Measurements from ENCODE around the gene PGA3.
"Not testable (repeated sequence)": the region's sequence is repeated elsewhere in the genome, so short reads cannot be mapped to it uniquely, and the experiment has no call there.

Gene PGA3

GRCh38 chr11:61174273-61174672 lies 29.0 kb upstream of the PGA3 start:
- no peak for DNase-seq (ENCODE audit: extremely low read depth, low read depth)
- TF ChIP-seq CTCF (IDR thresholded peaks at IDR 0.05; ENCODE audit: low read depth, low read length): no peak

GRCh38 chr11:61174949-61175348 lies 28.4 kb upstream of the PGA3 start:
- DNase-seq (ENCODE audit: extremely low read depth, low read depth): no peak
- no peak for TF ChIP-seq CTCF (IDR thresholded peaks at IDR 0.05; ENCODE audit: low read depth, low read length)

DNA sequence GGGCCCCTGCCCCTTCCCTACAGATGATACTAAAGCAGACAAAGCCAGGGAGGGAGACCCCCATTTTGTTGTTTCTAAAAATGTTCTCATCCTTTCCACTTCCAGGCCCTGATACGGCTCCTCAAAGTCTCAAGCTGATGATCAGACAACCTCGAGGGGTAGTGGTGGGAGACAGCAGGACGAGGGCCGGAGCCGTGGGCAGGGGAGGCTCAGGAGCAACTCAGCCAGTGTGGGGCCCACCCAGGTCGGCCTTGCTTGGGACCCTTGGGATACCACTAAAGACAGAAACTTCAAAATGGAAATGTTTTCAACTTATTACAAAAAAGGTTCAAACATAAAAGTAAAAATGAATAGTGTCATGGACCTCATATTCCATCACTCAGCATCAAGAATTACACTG lies 26.9 kb upstream of the PGA3 start:
- DNase-seq (ENCODE audit: extremely low read depth, low read depth): no peak
- no peak for TF ChIP-seq CTCF (IDR thresholded peaks at IDR 0.05; ENCODE audit: low read depth, low read length)

DNA sequence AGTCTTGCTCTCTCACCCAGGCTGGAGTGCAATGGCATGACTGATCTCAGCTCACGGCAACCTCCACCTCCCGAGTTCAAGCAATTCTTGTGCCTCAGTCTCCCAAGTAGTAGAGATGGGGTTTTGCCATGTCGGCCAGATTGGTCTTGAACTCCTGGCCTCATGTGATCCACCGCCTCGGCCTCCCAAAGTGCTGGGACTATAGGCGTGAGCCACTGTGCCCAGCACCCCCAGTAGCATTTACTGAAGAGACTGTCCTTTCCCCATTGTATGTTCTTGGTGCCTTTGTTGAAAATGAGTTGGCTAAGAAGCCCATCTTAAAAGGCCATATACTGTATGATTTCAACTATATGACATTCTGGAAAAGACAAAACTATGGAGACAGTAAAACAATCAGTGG lies 23.1 kb upstream of the PGA3 start:
- not testable (repeated sequence) for DNase-seq (ENCODE audit: extremely low read depth, low read depth)

DNA sequence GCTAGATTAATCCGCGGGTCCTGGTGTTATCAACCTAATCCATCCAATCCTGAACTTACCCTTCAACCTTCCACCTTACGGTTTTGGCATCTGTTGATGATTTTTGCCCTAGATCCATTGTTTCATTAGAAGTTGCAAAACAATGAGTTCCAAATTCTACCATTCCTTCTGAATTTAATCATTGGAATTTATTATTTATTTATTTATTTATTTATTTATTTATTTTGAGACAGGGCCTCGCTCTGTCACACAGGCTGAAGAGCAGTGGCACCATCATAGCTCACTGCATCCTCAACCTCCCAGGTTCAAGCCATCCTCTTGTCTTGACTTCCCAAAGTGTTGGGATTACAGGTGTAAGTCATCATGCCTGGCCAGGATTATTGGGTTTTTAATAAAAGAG lies 21.8 kb upstream of the PGA3 start:
- no peak for DNase-seq (ENCODE audit: extremely low read depth, low read depth)
- TF ChIP-seq CTCF (IDR thresholded peaks at IDR 0.05; ENCODE audit: low read depth, low read length): no peak

DNA sequence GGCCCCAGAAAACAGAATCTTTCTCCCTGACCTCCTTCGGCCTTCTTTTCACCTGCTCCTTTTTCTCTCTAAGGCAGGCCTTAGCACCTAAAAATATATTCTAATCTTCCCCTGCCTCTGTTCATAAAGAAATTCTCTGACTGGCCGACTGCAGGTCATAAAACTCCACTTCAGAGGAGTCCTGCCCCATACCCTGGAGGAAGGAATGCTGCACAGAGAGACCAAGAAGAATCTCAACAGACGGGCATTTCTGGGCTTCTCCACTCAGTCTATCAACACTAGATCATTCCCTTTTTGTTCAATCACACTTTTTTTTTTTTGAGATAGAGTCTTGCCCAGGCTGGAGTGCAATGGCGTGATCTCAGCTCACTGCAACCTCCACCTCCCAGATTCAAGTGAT lies 19.7 kb upstream of the PGA3 start:
- TF ChIP-seq CTCF (IDR thresholded peaks at IDR 0.05; ENCODE audit: low read depth, low read length): no peak; the same call in 1 of the 2 replicates
- no peak for DNase-seq (ENCODE audit: extremely low read depth, low read depth)

- no peak for TF ChIP-seq CTCF (IDR thresholded peaks at IDR 0.05; ENCODE audit: low read depth, low read length)
- DNase-seq (ENCODE audit: extremely low read depth, low read depth): no peak
These were observed 16.8 kb upstream of the PGA3 start for GRCh38 chr11:61186504-61186903.

DNA sequence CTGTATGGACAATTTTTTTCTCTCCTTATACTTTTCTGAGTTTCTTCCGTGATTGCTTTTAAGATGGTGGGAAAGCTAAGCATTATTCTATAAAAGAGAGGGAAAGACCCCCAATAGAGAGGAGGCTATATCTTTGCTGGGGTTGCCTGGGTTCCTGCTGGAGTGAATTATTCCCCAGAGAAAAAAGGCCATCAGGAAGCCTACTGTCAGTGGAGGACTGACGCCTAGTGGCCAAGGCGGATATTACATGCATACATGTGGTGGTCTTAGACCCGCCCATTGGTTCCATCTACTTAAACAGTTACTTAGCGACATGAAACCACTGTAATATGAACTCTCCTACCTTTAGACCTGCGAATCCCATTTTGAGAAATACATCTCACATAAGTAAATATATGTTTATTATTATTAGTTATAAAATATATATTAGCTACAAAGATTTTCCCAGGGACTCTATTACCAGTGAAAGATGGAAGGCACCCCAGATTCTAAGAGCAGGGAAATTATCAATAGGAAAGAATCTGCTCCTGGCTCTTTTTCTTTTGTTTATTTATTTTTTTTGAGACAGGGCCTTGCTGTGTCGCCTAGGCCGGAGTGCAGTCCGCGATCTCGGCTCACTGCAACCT lies 15.7 kb upstream of the PGA3 start:
- TF ChIP-seq CTCF (IDR thresholded peaks at IDR 0.05; ENCODE audit: low read depth, low read length): peak; percentile 95

More for the DNA sequence above, 15.7 kb upstream of the PGA3 start:
- peak; percentile 46 for DNase-seq (ENCODE audit: extremely low read depth, low read depth)
